GM23338 (cell line): Measurements from ENCODE around the gene TMEM132D. TPM values are rescaled to one million over a fixed set of nuclear protein-coding genes. Genes with fewer than 3 reads are reported as not detected.

ENCODE experiments used
- ATAC-seq: fragments of 200-7000 bp; cut with Tn5 transposase; 3 replicates; pipeline ENCODE4 v1.9.1; 2020
- DNase-seq: peaks from one replicate; pipeline ENCODE4 v3.0.0-alpha.2; 2015; ENCODE audit warnings: low spot score
- H2AFZ ChIP-seq: fragments of 200-600 bp; sonication (generic); 2 replicates; pipeline ENCODE4 v1.8.0; 2016; ENCODE audit warnings: antibody characterized with exemption, mild to moderate bottlenecking, moderate library complexity
- H3F3A ChIP-seq: fragments of 200-600 bp; sonication (generic); replicated peaks from 2 replicates; pipeline ENCODE4 v1.8.0; 2017; ENCODE audit warnings: antibody characterized with exemption, mixed run types, low read depth
- H3K27ac ChIP-seq: fragments of 200-600 bp; sonication (generic); 2 replicates; pipeline ENCODE4 v1.6.1; 2016; ENCODE audit warnings: low read depth
- H3K27me3 ChIP-seq: fragments of 200-600 bp; sonication (generic); 2 replicates; pipeline ENCODE4 v1.8.0; 2016; ENCODE audit warnings: mild to moderate bottlenecking, mixed run types, moderate library complexity; ENCODE audit not compliant: insufficient read depth
- H3K36me3 ChIP-seq: fragments of 200-600 bp; sonication (generic); 2 replicates; pipeline ENCODE4 v1.8.0; 2016; ENCODE audit warnings: mild to moderate bottlenecking; ENCODE audit not compliant: insufficient read depth
- H3K4me1 ChIP-seq: fragments of 200-600 bp; sonication (generic); 2 replicates; pipeline ENCODE4 v1.8.0; 2016; ENCODE audit warnings: mild to moderate bottlenecking, moderate library complexity; ENCODE audit not compliant: insufficient read depth
- H3K4me2 ChIP-seq: fragments of 200-600 bp; sonication (generic); 2 replicates; pipeline ENCODE4 v1.7.1; 2017; ENCODE audit warnings: mixed run types
- H3K4me3 ChIP-seq: fragments of 200-600 bp; sonication (generic); 2 replicates; pipeline ENCODE4 v1.6.1; 2016; ENCODE audit warnings: mixed run types
- H3K79me2 ChIP-seq: fragments of 200-600 bp; sonication (generic); replicated peaks from 2 replicates; pipeline ENCODE4 v1.8.0; 2017; ENCODE audit warnings: mild to moderate bottlenecking; ENCODE audit not compliant: insufficient read depth
- H3K9me2 ChIP-seq: fragments of 200-600 bp; sonication (generic); 2 replicates; pipeline ENCODE4 v1.8.0; 2017; ENCODE audit not compliant: insufficient read depth
- H4K20me1 ChIP-seq: fragments of 200-600 bp; sonication (generic); replicated peaks from 2 replicates; pipeline ENCODE4 v1.8.0; 2017; ENCODE audit warnings: mild to moderate bottlenecking; ENCODE audit not compliant: insufficient read depth
- H3K27ac Mint-ChIP-seq: 2 replicates; pipeline ENCODE4 v1.8.0; 2020; ENCODE audit warnings: inconsistent platforms, mild to moderate bottlenecking, moderate library complexity, mixed read lengths
- H3K27me3 Mint-ChIP-seq: 3 replicates; pipeline ENCODE4 v1.8.0; 2022; ENCODE audit warnings: low read depth, mild to moderate bottlenecking, moderate library complexity, mixed read lengths, inconsistent platforms; ENCODE audit not compliant: insufficient read depth, poor library complexity
- H3K36me3 Mint-ChIP-seq: 3 replicates; pipeline ENCODE4 v1.8.0; 2021; ENCODE audit warnings: low read depth, mild to moderate bottlenecking, inconsistent platforms, moderate library complexity, mixed read lengths
- H3K4me1 Mint-ChIP-seq: 3 replicates; pipeline ENCODE4 v1.8.0; 2020; ENCODE audit warnings: mild to moderate bottlenecking, inconsistent platforms, mixed read lengths
- H3K4me3 Mint-ChIP-seq: 3 replicates; pipeline ENCODE4 v1.8.0; 2021; ENCODE audit warnings: moderate library complexity, mild to moderate bottlenecking, inconsistent platforms, mixed read lengths
- H3K9me3 Mint-ChIP-seq: 3 replicates; pipeline ENCODE4 v1.8.0; 2020; ENCODE audit warnings: moderate library complexity, mild to moderate bottlenecking, inconsistent platforms, mixed read lengths
- CREB1 ChIP-seq: fragments of 250-450 bp; sonication (Bioruptor Pico); IDR thresholded peaks from 2 replicates; pipeline ENCODE4 v1.5.0; 2020; ENCODE audit warnings: low read depth, mild to moderate bottlenecking, moderate library complexity
- EZH2phosphoT487 ChIP-seq: fragments of 200-600 bp; sonication (generic); IDR thresholded peaks from one replicate; pipeline ENCODE4 v1.8.1; 2018; ENCODE audit warnings: antibody characterized with exemption; ENCODE audit not compliant: unreplicated experiment
- JUNB ChIP-seq: IDR thresholded peaks from one replicate; pipeline ENCODE4 v1.6.1; 2016; ENCODE audit warnings: antibody characterized with exemption; ENCODE audit not compliant: unreplicated experiment
- POLR2AphosphoS5 ChIP-seq: IDR thresholded peaks from 2 replicates; pipeline ENCODE4 v1.6.1; 2016; ENCODE audit warnings: antibody characterized with exemption, low read depth
- ZNF114 ChIP-seq: fragments of 250-450 bp; sonication (Bioruptor Pico); IDR thresholded peaks from 2 replicates; pipeline ENCODE4 v1.5.0; 2020; ENCODE audit warnings: mild to moderate bottlenecking, moderate library complexity
- ZNF331 ChIP-seq: fragments of 250-450 bp; sonication (Bioruptor Pico); IDR thresholded peaks from 2 replicates; pipeline ENCODE4 v1.5.0; 2020; ENCODE audit warnings: low read depth, mild to moderate bottlenecking, moderate library complexity
- ZNF462 ChIP-seq: fragments of 250-450 bp; sonication (Bioruptor Pico); IDR thresholded peaks from 2 replicates; pipeline ENCODE4 v1.5.0; 2020; ENCODE audit warnings: mild to moderate bottlenecking, moderate library complexity
- polyA plus RNA-seq: library from polyadenylated mRNA; unstranded; fragments of >200 nt; fragmentation: Nextera tagmentation; extraction: Ambion mirVana; gene quantifications from 2 replicates; pipeline ENCODE4 v1.2.1, GENCODE V29; 2016
- total RNA-seq: library from RNA; depleted of rRNA; stranded (reverse); fragments of >200 nt; shearing (Covaris generic); gene quantifications from 2 replicates; pipeline ENCODE4 v1.2.3, GENCODE V29; 2014
- TF ChIP-seq, protein P1 (sequence below): IDR thresholded peaks from one replicate; pipeline ENCODE4 v1.6.1; 2018; ENCODE audit warnings: antibody characterized with exemption; ENCODE audit not compliant: unreplicated experiment

The TMEM132D gene
- total and polyA plus RNA-seq, 2 experiments from 2014 or later: 0.44 to 5.3 TPM

- Histone ChIP-seq H3K4me3 (no peak overlapping the region), H3K27ac (no peak overlapping the region), H3K36me3 (0 out of 2 replicates have a peak, but pooled peaks cover 4% of the 10 kb centered on the region), H3K9me2 (no peaks in the 10 kb centered on the region), H3F3A (no peaks in the 10 kb centered on the region), H3K4me2 (no peak overlapping the region), H2AFZ (no peak overlapping the region), H3K79me2 (no peaks in the 10 kb centered on the region), H3K4me1 (no peaks in the 10 kb centered on the region), H3K27me3 (no peaks in the 10 kb centered on the region), H4K20me1 (no peaks in the 10 kb centered on the region)
- peaks cover 95% of the 10 kb centered on the region for H3K9me3 Mint-ChIP-seq
- H3K27ac Mint-ChIP-seq: no peak overlapping the region
- no peaks in the 10 kb centered on the region for H3K27me3 Mint-ChIP-seq
- no peak overlapping the region for H3K4me3 Mint-ChIP-seq
- DNase-seq (no peak), ATAC-seq (no peak)
- no peaks in the 10 kb centered on the region for H3K4me1 Mint-ChIP-seq
- peaks cover 37% of the 10 kb centered on the region for H3K36me3 Mint-ChIP-seq
- TF ChIP-seq ZNF114 (CRISPR knock-in tag) (no peak), ZNF462 (CRISPR knock-in tag) (no peak), JUNB (no peak), ZNF331 (CRISPR knock-in tag) (no peak), CREB1 (CRISPR knock-in tag) (no peak), POLR2AphosphoS5 (no peak), EZH2phosphoT487 (no peak)
- TF ChIP-seq, protein P1, sequence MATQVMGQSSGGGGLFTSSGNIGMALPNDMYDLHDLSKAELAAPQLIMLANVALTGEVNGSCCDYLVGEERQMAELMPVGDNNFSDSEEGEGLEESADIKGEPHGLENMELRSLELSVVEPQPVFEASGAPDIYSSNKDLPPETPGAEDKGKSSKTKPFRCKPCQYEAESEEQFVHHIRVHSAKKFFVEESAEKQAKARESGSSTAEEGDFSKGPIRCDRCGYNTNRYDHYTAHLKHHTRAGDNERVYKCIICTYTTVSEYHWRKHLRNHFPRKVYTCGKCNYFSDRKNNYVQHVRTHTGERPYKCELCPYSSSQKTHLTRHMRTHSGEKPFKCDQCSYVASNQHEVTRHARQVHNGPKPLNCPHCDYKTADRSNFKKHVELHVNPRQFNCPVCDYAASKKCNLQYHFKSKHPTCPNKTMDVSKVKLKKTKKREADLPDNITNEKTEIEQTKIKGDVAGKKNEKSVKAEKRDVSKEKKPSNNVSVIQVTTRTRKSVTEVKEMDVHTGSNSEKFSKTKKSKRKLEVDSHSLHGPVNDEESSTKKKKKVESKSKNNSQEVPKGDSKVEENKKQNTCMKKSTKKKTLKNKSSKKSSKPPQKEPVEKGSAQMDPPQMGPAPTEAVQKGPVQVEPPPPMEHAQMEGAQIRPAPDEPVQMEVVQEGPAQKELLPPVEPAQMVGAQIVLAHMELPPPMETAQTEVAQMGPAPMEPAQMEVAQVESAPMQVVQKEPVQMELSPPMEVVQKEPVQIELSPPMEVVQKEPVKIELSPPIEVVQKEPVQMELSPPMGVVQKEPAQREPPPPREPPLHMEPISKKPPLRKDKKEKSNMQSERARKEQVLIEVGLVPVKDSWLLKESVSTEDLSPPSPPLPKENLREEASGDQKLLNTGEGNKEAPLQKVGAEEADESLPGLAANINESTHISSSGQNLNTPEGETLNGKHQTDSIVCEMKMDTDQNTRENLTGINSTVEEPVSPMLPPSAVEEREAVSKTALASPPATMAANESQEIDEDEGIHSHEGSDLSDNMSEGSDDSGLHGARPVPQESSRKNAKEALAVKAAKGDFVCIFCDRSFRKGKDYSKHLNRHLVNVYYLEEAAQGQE: no peak
These were observed 210.1 kb downstream of the TMEM132D start for GRCh38 chr12:129693731-129694130.
